NCI-H2196 (cell line): ENCODE results near the gene MORN1.
A peak's percentile ranks its signal among the peaks of the same experiment; 100 is the strongest.
"Not testable (repeated sequence)": the region's sequence is repeated elsewhere in the genome, so short reads cannot be mapped to it uniquely, and the experiment has no call there.

ENCODE experiments used
- DNase-seq: peaks from one replicate; lab custom pipeline; 2025; ENCODE audit not compliant: unreplicated experiment; lab: John Stamatoyannopoulos, UW

Gene MORN1

DNA sequence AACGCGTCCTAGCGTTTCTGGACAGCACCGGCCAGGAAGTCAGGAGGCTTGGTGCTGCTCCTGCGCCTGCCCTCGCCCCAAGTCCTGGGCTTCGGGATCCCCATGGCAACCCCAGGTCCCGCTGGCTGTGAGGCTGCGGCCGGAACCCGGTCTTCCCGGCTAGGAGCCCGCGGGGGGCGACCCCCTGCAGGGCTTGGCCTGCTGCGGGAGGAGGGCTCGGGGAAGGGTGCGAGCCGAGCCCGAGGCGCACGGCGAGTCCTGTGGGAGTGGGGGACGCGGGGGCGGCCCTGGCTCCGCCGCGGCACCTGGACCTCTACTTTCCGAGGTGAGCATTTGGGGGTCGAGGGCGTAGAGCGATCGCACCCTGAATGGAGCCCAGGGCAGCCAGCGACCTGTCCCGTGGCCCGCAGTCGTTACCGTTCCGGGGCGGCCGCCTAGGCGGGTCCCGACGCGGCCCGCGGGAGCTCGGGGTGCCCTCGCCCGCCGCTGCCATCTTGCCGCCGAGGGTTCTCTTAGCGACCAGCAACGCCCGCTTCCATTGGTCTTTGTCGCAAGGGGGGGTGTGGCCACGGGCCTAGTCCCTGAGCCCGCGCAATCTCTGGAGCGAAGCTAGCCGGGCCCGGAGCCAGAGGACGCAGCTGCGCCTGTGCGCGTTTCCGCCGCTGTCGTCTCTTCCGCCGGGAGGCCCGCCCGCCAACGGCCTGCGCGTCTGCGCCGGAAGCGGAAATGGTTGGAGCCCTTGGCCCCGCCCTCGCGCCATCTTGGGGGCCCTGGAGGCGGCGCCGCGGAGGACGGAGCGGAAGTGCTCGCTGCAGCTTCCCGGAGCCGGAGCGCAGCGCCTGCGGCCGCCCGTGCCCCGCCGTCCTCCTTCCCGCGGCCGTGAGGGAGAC, at the start of gene MORN1, which contains the start of gene RER1:
Gene MORN1 (minus strand): TSS at position 514 of the 890 bp plus-strand sequence. CDS start 21 bp downstream, at position 493.
Gene RER1 (plus strand): TSS at position 801 of the 890 bp plus-strand sequence. CDS start 3,950 bp downstream, outside the sequence.
- DNase-seq: peak; percentile 100

GRCh38 chr1:2440346-2440745, 49.0 kb upstream of the MORN1 start:
- DNase-seq: not testable (repeated sequence)

DNA sequence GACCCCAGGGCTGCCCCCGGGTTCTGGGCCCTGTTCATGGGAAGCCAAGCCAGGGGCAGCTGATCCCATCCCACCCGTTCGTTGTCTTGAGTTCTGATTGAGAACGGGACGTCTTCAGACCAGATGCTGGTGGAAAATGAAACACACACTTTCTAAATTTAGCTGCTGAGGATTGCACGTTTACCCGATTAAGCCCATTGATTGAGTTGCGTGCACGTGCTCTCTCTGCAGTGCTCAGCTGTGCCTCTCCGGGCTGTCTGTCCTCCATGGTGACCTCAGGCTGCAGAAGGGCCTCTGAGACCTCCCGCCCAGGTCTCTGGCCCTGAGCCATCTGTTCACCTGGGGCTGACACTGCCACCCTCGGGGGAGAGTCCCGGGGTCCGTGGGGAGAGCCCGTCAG, 48.0 kb upstream of the MORN1 start:
- DNase-seq: no peak

- no peak for DNase-seq
These were observed 47.3 kb upstream of the MORN1 start for GRCh38 chr1:2438641-2439040.

DNA sequence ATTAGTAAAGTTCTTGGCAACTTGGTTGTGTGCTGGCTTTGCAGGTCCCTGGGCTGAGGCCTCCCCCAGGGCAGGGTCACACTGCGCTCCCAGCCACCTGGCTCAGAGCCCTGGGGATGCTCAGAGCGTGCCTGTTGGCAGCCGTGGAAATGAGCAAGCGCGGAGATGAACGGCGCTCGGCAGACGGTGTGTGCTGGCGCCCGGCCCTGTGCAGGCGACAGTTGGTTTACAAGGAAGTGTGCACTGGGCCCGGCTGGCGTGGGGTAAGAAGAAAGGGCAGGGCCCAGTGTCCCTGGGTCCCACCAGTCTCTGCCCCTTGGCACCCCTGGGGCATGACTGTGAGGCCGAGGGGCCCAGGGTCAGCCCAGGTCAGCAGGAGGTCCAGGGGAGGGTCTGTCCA, 46.7 kb upstream of the MORN1 start:
- DNase-seq: peak; percentile 75

DNA sequence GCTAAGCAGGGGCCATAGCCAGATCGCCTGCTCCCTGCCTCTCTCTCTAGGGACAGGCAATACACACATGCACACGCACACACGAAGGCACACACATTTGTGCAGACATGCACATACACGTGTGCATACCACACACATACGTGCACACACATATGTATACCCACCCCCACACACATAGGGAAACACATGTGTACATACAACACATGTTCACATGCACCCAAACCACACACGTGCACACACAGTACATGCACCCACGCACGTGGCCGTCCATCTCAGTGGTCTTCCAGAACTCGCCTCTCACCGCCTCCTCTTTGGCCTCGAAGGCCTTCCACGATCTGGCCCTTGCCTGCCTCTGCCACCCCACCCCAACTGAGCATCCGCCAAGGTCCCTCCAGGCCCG, 46.3 kb upstream of the MORN1 start:
- no peak for DNase-seq

DNA sequence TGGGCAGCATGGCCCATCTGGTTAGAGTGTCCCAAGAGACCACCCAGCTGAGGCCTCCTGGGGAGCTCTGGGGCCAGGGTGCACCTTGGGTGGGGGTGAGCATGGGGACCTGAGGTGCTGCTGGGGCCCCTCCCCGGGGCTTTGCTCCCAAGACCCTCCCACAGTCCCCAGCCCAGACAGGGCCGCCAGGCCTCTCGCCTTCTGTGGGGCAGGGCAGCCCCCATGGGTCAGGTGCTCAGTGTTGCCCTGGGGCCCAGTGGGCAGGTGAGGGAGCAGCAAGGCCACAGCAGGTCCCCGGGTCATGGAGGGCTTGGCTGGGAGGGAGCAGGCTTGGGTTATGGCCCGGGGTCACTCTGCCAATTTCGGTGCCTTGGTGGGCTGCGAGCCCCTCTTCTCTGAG, 45.5 kb upstream of the MORN1 start:
- no peak for DNase-seq

- DNase-seq: no peak
These were observed 44.5 kb upstream of the MORN1 start for GRCh38 chr1:2435746-2436355.

- no peak for DNase-seq
These were observed 43.7 kb upstream of the MORN1 start for GRCh38 chr1:2435091-2435490.

- no peak for DNase-seq
These were observed 42.7 kb upstream of the MORN1 start for GRCh38 chr1:2433936-2434655.

DNA sequence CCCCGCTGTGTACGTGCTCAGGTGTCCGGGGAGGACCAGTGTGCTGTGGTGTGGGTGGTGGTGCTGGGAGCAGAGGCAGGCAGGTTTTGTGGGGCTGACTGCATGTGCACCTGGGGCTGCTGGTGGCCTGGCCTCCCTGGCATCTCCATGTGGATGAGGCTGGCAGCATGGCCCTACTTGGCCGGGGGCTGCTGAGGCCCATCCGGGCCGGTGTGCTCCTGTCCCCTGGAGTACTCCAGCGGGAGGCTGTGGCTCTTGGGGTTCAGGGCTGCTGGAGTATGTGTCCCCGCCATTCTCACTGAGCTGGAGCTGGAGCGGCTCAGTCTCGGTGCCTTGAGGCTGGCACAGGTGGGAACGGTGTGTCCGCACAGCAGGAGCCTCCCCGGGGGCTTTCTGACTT, 41.8 kb upstream of the MORN1 start:
- no peak for DNase-seq

GRCh38 chr1:2432441-2432844, 41.1 kb upstream of the MORN1 start:
- no peak for DNase-seq

- no peak for DNase-seq
These were observed 40.2 kb upstream of the MORN1 start for GRCh38 chr1:2431518-2431917.

DNA sequence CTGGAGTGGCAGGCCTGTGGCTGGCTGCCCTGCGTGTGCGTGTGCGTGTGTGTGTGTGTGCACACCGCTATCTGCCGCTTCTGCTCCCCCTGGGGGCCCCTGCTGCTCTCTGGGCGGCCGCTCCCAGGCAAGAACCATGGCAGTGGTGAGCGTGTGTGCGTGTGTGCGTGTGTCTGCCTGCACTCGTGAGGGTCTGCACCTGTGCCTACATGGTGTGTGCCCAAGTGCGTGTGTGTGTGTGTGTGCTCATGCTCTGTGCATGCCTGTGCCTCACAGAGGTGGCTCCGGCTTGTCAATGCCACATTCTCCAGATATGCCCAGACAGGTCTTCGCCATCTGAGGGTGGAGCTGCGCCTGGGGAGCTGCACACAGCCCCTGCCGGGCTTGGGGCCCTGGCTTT, 39.7 kb upstream of the MORN1 start:
- DNase-seq: no peak

GRCh38 chr1:2430592-2430973, 39.2 kb upstream of the MORN1 start:
- DNase-seq: no peak

DNA sequence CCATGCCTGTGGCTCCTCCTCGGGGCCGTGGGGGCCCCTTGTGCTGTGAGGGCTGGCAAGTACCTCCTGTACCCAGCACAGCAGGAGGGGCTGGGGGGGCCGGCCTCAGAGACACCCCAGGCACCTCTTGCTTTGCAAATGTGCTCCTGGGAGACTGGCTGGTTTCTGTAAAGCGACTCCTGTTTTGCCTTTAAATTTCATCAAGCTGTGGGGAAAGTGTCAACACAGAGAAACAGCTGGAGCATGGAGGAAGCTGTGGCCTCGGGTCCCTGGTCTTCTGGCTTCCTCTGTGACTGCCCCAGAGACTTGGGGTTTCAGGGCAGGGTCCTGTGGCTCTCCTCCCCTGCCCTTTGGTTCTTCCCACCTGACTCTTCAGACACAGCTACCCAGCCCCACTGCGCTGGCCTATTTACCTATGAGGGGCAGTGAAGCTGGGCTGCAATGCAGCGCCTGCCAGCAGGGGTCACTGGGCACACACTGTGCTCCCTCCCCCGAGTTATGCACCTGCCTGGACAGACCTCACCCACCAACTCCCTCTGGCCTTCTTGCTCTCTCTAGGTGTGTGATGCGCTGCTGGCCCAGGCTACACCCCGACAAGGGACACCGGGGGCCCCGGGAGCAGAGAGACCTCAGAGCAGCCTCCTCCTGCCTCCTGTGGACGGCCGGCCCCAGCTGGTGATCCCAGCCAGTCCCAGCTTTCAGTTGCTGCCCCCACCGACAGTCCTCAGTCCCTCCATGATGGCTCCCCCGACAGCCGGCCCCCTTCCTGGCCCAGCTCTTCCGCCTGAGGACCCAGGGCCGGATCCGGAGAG, 38.6 kb upstream of the MORN1 start:
- DNase-seq: no peak

GRCh38 chr1:2428490-2428889, 37.1 kb upstream of the MORN1 start:
- DNase-seq: no peak

DNA sequence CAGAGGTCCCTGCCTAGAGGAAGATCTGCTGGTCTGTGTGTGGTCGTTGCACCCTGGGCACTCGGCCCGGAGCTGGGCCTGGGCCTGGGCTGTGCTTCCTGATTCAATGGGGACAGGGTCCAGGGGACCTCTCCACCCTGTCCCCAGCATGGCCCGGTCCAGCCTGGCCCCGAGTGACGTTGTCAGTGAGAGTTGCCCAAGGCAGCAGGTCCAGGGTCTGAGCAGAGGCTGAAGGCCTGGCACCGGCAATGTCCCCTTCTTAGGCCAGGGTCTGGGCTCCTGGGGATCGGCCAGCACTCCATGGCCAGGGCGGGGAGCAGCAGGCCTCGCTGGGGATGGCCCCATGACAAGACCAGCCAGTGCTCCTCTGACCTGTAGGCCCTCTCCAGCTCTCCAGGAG, 36.6 kb upstream of the MORN1 start:
- DNase-seq: no peak

- DNase-seq: no peak
These were observed 35.7 kb upstream of the MORN1 start for GRCh38 chr1:2427051-2427450.

GRCh38 chr1:2426540-2426939, 35.2 kb upstream of the MORN1 start:
- no peak for DNase-seq

GRCh38 chr1:2425892-2426291, 34.5 kb upstream of the MORN1 start:
- no peak for DNase-seq
